ENCODE results near the gene ISCA1. TPM values are rescaled to one million over a fixed set of nuclear protein-coding genes. Genes with fewer than 3 reads are reported as not detected.

ISCA1 gene
- polyA plus RNA-seq, 4 donors, result 28.0 to 38.6 (median 37.3) TPM

Other genes with a start within 250 kb of the ISCA1 start
- 100 to 1,000 TPM in 2 of 4 donors, 10 to 100 TPM in 2; 17.8 to 318 (median 102) TPM for gene GOLM1, start 183.0 kb downstream of the ISCA1 start, polyA plus RNA-seq
- under 1 TPM in 2 of 4 donors, not detected in 2; 0.04 to 0.10 TPM for gene C9orf153, start 22.9 kb downstream of the ISCA1 start, polyA plus RNA-seq
- gene TUT7, start 71.9 kb upstream of the ISCA1 start, polyA plus RNA-seq, result 10 to 100 TPM; 11.1 to 28.6 (median 22.0) TPM

All from small intestine (tissue), 4 donors.